PC-9 (cell line): ENCODE results near the gene MICALL1. TPM values are rescaled to one million over a fixed set of nuclear protein-coding genes. Genes with fewer than 3 reads are reported as not detected.

Source experiments
- BruUV-seq: library from RNA; stranded (reverse); fragments of 400-500 nt; replicated peaks from 2 replicates; lab custom pipeline; 2021; lab: Mats Ljungman, UMichigan
- CTCF ChIA-PET: fragments of 300-600 bp; sonication (Branson Sonifier 250); formaldehyde crosslinking; loops from one replicate; lab custom pipeline; 2022; ENCODE audit warnings: antibody characterized with exemption; lab: Charles Lee
- POLR2A ChIA-PET: fragments of 300-600 bp; sonication (Branson Sonifier 250); formaldehyde crosslinking; loops from one replicate; lab custom pipeline; 2022; ENCODE audit warnings: antibody characterized with exemption; ENCODE audit not compliant: unreplicated experiment; lab: Charles Lee
- DNase-seq, 2 experiments: peaks; one replicate each; pipeline versions ENCODE4 v3.0.0 to v3.0.0-alpha.2; 2015 to 2022; ENCODE audit warnings: mixed read lengths in 1 of 2
- H2AFZ ChIP-seq: fragments of 200-600 bp; sonication (generic); 2 replicates; pipeline ENCODE4 v1.8.1; 2017; ENCODE audit warnings: antibody characterized with exemption
- H3F3A ChIP-seq: fragments of 200-600 bp; sonication (generic); 2 replicates; pipeline ENCODE4 v1.8.1; 2017; ENCODE audit warnings: antibody characterized with exemption, mild to moderate bottlenecking, low read depth; ENCODE audit not compliant: insufficient read depth
- H3K27ac ChIP-seq: fragments of 200-600 bp; sonication (generic); 2 replicates; pipeline ENCODE4 v1.6.1; 2016; ENCODE audit warnings: mixed run types
- H3K27me3 ChIP-seq: fragments of 200-600 bp; sonication (generic); 2 replicates; pipeline ENCODE4 v1.6.1; 2016; ENCODE audit warnings: low read depth, mixed run types; ENCODE audit not compliant: insufficient read depth
- H3K36me3 ChIP-seq: fragments of 200-600 bp; sonication (generic); 2 replicates; pipeline ENCODE4 v1.6.1; 2016; ENCODE audit warnings: low read depth, mixed run types
- H3K4me1 ChIP-seq: fragments of 200-600 bp; sonication (generic); replicated peaks from 2 replicates; pipeline ENCODE4 v1.6.1; 2016; ENCODE audit warnings: mixed run types; ENCODE audit not compliant: insufficient read depth
- H3K4me2 ChIP-seq: fragments of 200-600 bp; sonication (generic); 2 replicates; pipeline ENCODE4 v1.6.1; 2017; ENCODE audit warnings: mixed run types
- H3K4me3 ChIP-seq: fragments of 200-600 bp; sonication (generic); 2 replicates; pipeline ENCODE4 v1.6.1; 2016; ENCODE audit warnings: mixed run types
- H3K79me2 ChIP-seq: fragments of 200-600 bp; sonication (generic); 2 replicates; pipeline ENCODE4 v1.6.1; 2017; ENCODE audit warnings: low read depth, mixed run types
- H3K9me2 ChIP-seq: fragments of 200-600 bp; sonication (generic); 2 replicates; pipeline ENCODE4 v1.8.1; 2017; ENCODE audit warnings: mild to moderate bottlenecking; ENCODE audit not compliant: insufficient read depth
- H3K9me3 ChIP-seq: fragments of 200-600 bp; sonication (generic); 2 replicates; pipeline ENCODE4 v1.8.1; 2016; ENCODE audit warnings: low read depth; ENCODE audit not compliant: insufficient read depth
- H4K20me1 ChIP-seq: fragments of 200-600 bp; sonication (generic); 2 replicates; pipeline ENCODE4 v1.8.1; 2017; ENCODE audit not compliant: insufficient read depth
- EZH2 ChIP-seq: fragments of 200-600 bp; sonication (generic); IDR thresholded peaks from 2 replicates; pipeline ENCODE4 v1.8.0; 2017; ENCODE audit warnings: antibody characterized with exemption, low read depth
- intact Hi-C: fragments of 100-400 bp; cut with micrococcal nuclease; formaldehyde crosslinking; loops from one replicate; pipeline ENCODE4 v1.10.0; 2022; ENCODE audit not compliant: unreplicated experiment
- total RNA-seq: library from RNA; stranded (reverse); gene quantifications from 2 replicates; pipeline ENCODE4 v1.2.3, GENCODE V29; 2021
- TF ChIP-seq, protein P1 (sequence below): fragments of 200-600 bp; sonication (generic); conservative IDR thresholded peaks from 2 replicates; pipeline ENCODE4 v1.6.1; 2017; ENCODE audit warnings: mixed run types, antibody characterized with exemption, mild to moderate bottlenecking, moderate library complexity

MICALL1 gene
- total RNA-seq, 1 experiment from 2014 or later = 113 TPM

DNA sequence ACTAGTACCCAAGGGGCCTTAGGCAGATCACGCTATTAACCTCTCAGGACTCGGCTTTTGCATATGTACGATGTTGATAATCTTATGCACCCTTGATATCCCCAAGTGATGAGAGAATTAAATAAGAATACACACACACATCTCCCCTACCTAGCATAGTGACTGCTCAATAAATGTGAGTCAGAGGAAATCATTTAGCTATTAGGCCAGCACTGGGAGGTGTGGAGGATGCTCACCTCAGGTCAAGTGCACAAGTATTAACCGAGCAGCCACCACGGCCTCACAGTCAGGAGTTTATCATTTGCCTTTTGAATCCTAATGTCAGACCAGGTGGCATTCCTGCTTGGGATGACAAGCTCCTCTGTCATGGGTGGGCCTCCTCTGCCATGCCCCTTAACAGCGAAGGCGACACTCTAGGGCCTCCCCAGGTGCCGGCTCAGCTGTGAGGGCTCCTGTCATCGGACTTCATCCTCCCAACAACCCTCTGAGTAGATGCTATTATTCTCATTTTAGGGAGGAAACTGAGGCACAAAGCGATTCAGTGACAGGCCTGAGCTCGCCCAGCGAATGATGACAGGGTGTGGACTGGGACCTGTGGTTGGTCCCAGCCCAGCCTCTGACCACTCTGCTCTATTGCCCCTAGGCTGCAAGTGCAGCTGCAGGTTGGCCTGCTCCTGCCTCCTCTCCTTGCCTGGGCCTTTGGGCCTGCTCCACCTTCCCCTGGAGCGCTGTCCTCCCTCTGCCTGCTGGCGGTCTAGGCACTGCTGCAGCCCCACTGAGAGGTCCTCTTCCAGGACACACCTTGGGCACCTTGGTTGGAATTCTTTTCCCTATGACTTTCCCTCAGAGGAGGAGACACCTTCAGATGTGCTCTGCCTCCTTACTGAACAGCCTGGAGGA, 83.3 kb downstream of the MICALL1 start:
- TF ChIP-seq EZH2 = no peak
- TF ChIP-seq, protein P1, sequence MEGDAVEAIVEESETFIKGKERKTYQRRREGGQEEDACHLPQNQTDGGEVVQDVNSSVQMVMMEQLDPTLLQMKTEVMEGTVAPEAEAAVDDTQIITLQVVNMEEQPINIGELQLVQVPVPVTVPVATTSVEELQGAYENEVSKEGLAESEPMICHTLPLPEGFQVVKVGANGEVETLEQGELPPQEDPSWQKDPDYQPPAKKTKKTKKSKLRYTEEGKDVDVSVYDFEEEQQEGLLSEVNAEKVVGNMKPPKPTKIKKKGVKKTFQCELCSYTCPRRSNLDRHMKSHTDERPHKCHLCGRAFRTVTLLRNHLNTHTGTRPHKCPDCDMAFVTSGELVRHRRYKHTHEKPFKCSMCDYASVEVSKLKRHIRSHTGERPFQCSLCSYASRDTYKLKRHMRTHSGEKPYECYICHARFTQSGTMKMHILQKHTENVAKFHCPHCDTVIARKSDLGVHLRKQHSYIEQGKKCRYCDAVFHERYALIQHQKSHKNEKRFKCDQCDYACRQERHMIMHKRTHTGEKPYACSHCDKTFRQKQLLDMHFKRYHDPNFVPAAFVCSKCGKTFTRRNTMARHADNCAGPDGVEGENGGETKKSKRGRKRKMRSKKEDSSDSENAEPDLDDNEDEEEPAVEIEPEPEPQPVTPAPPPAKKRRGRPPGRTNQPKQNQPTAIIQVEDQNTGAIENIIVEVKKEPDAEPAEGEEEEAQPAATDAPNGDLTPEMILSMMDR = no peak
- DNase-seq = no peak
- Histone ChIP-seq H2AFZ (no peak overlapping the region), H3K79me2 (no peaks in the 10 kb centered on the region), H3K4me2 (no peak overlapping the region), H3K27ac (no peak overlapping the region), H3K4me3 (no peak overlapping the region), H3K9me2 (no peaks in the 10 kb centered on the region), H3F3A (peaks cover 4% of the 10 kb centered on the region; the same call in 1 of the 2 replicates), H3K9me3 (no peaks in the 10 kb centered on the region), H4K20me1 (no peaks in the 10 kb centered on the region), H3K36me3 (no peaks in the 10 kb centered on the region), H3K4me1 (no peaks in the 10 kb centered on the region), H3K27me3 (no peaks in the 10 kb centered on the region)
- CTCF ChIA-PET = no interaction called here
- intact Hi-C loops = no loop called here
- POLR2A ChIA-PET = no interaction called here
- BruUV-seq = no TSS peak

DNA sequence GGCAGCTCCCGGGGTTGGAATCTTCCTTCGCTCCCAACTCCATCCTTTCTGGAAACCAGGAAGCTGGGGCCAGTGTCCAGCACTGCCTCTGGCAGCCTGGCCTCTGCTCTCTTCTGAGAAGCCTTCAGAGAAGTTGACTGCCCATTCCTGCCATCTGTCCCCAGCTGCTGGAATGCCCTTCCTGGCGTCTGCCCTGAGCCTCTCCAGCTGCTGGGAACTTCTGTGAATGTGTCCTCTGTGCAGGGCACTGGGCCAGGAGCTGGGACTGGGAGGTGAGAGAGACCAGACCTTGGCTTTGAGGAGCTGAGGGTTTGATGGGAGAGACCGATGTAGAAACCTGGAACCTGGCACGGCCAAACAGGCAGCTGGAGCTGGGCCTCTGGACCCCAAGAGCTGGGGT, 84.2 kb downstream of the MICALL1 start:
- Histone ChIP-seq H3K27ac (no peak overlapping the region), H4K20me1 (no peaks in the 10 kb centered on the region), H3K4me3 (no peak overlapping the region), H2AFZ (no peak overlapping the region), H3K4me2 (no peak overlapping the region), H3K79me2 (no peaks in the 10 kb centered on the region), H3K4me1 (no peaks in the 10 kb centered on the region), H3K9me3 (no peaks in the 10 kb centered on the region), H3K9me2 (no peaks in the 10 kb centered on the region), H3K36me3 (no peaks in the 10 kb centered on the region), H3F3A (peaks cover 4% of the 10 kb centered on the region), H3K27me3 (no peaks in the 10 kb centered on the region)
- no TSS peak for BruUV-seq
- POLR2A ChIA-PET = no interaction called here
- intact Hi-C loops = no loop called here
- DNase-seq = no peak
- TF ChIP-seq, protein P1 = no peak
- no peak for TF ChIP-seq EZH2
- CTCF ChIA-PET = interaction anchor here (0.6 kb wide), 1 partner anchor 170 kb away, joined by 4 read pairs; no protein-coding TSS in a partner anchor

DNA sequence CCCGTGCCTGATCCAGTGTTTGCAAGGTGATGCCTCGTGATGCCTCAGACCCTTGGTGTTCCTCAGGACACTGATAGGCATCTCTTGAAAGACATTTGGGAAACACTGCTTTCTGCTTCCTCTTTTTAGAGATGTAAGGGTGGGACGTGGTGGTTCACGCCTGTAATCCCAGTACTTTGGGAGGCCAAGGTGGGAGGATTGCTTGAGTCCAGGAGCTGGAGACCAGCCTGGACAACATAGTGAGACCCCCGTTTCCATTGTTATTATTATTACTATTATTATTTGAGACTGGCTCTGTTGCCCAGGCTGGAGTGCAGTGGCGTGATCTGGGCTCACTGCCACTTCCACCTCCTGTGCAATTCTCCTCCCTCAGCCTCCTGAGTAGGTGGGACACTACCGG, 84.8 kb downstream of the MICALL1 start:
- no peaks in the 10 kb centered on the region for H3K36me3 ChIP-seq
- H3F3A ChIP-seq = peaks cover 4% of the 10 kb centered on the region
- H3K4me3 ChIP-seq = no peak overlapping the region
- peaks cover under 1% of the 10 kb centered on the region for H3K4me1 ChIP-seq
- H3K4me2 ChIP-seq = no peak overlapping the region
- CTCF ChIA-PET = no interaction called here
- TF ChIP-seq, protein P1 = no peak
- no peak for TF ChIP-seq EZH2
- POLR2A ChIA-PET = no interaction called here
- intact Hi-C loops = no loop called here
- no peaks in the 10 kb centered on the region for H3K9me2 ChIP-seq
- no TSS peak for BruUV-seq
- no peaks in the 10 kb centered on the region for H3K9me3 ChIP-seq
- no peaks in the 10 kb centered on the region for H3K79me2 ChIP-seq
- H4K20me1 ChIP-seq = no peaks in the 10 kb centered on the region
- H3K27me3 ChIP-seq = no peaks in the 10 kb centered on the region
- H2AFZ ChIP-seq = no peak overlapping the region
- H3K27ac ChIP-seq = no peak overlapping the region
- DNase-seq = no peak
